Gastrocnemius medialis (tissue), 4 donors: ENCODE measurements around the gene EFNA5.

Experiments used
- POLR2A ChIP-seq, 2 donors: fragments of 450-650 bp; IDR thresholded peaks; one replicate each; pipeline ENCODE4 v1.6.1; 2017; ENCODE audit warnings: antibody characterized with exemption in 2 of 2, mild to moderate bottlenecking in 2 of 2, moderate library complexity in 2 of 2
- TF ChIP-seq, protein P1 (sequence below), 5 experiments: fragments of 450-650 bp in 3 of 5; fragments of 200-600 bp in 2 of 5; sonication (generic) in 2 of 5; IDR thresholded peaks in 4 of 5; conservative IDR thresholded peaks in 1 of 5; 1 replicate in 4 of 5; 2 replicates in 1 of 5; pipeline ENCODE4 v1.5.1; 2016 to 2019; ENCODE audit warnings: antibody characterized with exemption in 5 of 5, mild to moderate bottlenecking in 3 of 5, moderate library complexity in 3 of 5

DNA sequence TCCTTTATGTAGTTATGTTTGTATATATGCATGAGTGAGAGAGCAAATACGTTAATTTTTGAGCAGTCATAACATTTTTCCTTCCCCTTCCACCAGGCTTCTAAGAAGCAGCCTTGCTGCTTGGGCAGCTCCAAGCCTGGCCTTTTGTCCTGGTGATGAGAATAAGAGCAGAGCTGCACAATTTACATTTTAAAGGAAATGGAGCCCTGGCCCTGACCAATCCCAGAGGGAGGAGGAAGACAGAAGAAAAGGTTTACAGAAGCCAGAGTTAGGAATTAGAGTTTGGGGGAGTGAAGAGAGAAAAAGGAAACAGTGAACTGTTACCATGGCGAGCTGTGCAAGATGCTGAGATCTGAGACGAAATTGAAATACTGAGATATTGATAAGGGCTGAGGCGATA is 25.3 kb upstream of the EFNA5 start:
- TF ChIP-seq, protein P1, sequence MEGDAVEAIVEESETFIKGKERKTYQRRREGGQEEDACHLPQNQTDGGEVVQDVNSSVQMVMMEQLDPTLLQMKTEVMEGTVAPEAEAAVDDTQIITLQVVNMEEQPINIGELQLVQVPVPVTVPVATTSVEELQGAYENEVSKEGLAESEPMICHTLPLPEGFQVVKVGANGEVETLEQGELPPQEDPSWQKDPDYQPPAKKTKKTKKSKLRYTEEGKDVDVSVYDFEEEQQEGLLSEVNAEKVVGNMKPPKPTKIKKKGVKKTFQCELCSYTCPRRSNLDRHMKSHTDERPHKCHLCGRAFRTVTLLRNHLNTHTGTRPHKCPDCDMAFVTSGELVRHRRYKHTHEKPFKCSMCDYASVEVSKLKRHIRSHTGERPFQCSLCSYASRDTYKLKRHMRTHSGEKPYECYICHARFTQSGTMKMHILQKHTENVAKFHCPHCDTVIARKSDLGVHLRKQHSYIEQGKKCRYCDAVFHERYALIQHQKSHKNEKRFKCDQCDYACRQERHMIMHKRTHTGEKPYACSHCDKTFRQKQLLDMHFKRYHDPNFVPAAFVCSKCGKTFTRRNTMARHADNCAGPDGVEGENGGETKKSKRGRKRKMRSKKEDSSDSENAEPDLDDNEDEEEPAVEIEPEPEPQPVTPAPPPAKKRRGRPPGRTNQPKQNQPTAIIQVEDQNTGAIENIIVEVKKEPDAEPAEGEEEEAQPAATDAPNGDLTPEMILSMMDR (IDR thresholded peaks at IDR 0.05 in 4 of 5, conservative IDR thresholded peaks at IDR 0.05 in 1 of 5), result no peak
- TF ChIP-seq POLR2A (IDR thresholded peaks at IDR 0.05), result no peak
